H1 (cell line): Measurements from ENCODE around the gene RPAP3. TPM values are rescaled to one million over a fixed set of nuclear protein-coding genes. Genes with fewer than 3 reads are reported as not detected.

Source experiments
- CTCF ChIA-PET: fragments of 300-600 bp; sonication (Branson Sonifier 250); formaldehyde crosslinking; loops from one replicate; lab custom pipeline; 2021; ENCODE audit not compliant: partially characterized antibody; lab: Charles Lee
- POLR2A ChIA-PET: fragments of 300-600 bp; sonication (Branson Sonifier 250); formaldehyde crosslinking; loops from one replicate; lab custom pipeline; 2021; ENCODE audit warnings: inconsistent platforms; ENCODE audit not compliant: partially characterized antibody; lab: Charles Lee
- DNase-seq, 2 experiments: peaks; one replicate each; pipeline versions ENCODE4 v3.0.0 to v3.0.0-alpha.2; 2010 to 2022; ENCODE audit warnings: low spot score in 2 of 2, low read depth in 1 of 2, mixed read lengths in 1 of 2
- FAIRE-seq: peaks from 2 replicates; lab custom pipeline; 2011; peaks lifted over from hg19 to GRCh38; lab: Jason Lieb, UNC
- H2AFZ ChIP-seq: 2 replicates; pipeline ENCODE4 v1.8.1; 2012; ENCODE audit warnings: low read length, inconsistent platforms
- H2AK5ac ChIP-seq: 2 replicates; pipeline ENCODE4 v1.6.1; 2013; ENCODE audit warnings: low read depth, low read length
- H2BK120ac ChIP-seq: replicated peaks from 2 replicates; pipeline ENCODE3; 2013; ENCODE audit warnings: low read depth, low read length, inconsistent platforms
- H2BK12ac ChIP-seq: 2 replicates; pipeline ENCODE4 v1.6.1; 2013; ENCODE audit warnings: low read depth, low read length
- H2BK15ac ChIP-seq: 2 replicates; pipeline ENCODE4 v1.6.1; 2013; ENCODE audit warnings: low read length
- H2BK20ac ChIP-seq: 2 replicates; pipeline ENCODE4 v1.6.1; 2013; ENCODE audit warnings: low read length
- H2BK5ac ChIP-seq: 2 replicates; pipeline ENCODE4 v1.6.1; 2013; ENCODE audit warnings: low read depth, low read length
- H3K14ac ChIP-seq: 2 replicates; pipeline ENCODE4 v1.6.1; 2013; ENCODE audit warnings: inconsistent platforms; ENCODE audit not compliant: insufficient read length
- H3K18ac ChIP-seq: 2 replicates; pipeline ENCODE4 v1.6.1; 2013; ENCODE audit warnings: low read length; ENCODE audit errors: extremely low read depth
- H3K23ac ChIP-seq: 2 replicates; pipeline ENCODE4 v1.6.1; 2013; ENCODE audit warnings: inconsistent platforms; ENCODE audit not compliant: insufficient read length
- H3K23me2 ChIP-seq: 2 replicates; pipeline ENCODE4 v1.6.1; 2013; ENCODE audit warnings: low read depth, low read length
- H3K27ac ChIP-seq: 2 replicates; pipeline ENCODE4 v1.6.1; 2011; ENCODE audit warnings: low read depth, low read length, inconsistent platforms
- H3K27me3 ChIP-seq, 4 experiments: replicated peaks in 1 of 4; 1 replicate in 1 of 4; 2 replicates in 3 of 4; pipeline versions ENCODE4 v1.6.1 to v1.8.1; 2011 to 2013; ENCODE audit warnings: low read length in 3 of 4, mild to moderate bottlenecking in 3 of 4, inconsistent platforms in 2 of 4, mixed read lengths in 2 of 4, moderate library complexity in 1 of 4; ENCODE audit not compliant: control insufficient read depth in 3 of 4, insufficient read depth in 3 of 4; ENCODE audit errors: extremely low read depth in 1 of 4
- H3K36me3 ChIP-seq, 4 experiments: 2 replicates each; pipeline versions ENCODE4 v1.6.1 to v1.8.1; 2011 to 2013; ENCODE audit warnings: mild to moderate bottlenecking in 4 of 4, low read length in 3 of 4, moderate library complexity in 2 of 4, control low read depth in 1 of 4, inconsistent platforms in 1 of 4; ENCODE audit not compliant: insufficient read depth in 4 of 4, control insufficient read depth in 2 of 4
- H3K4ac ChIP-seq: replicated peaks from 2 replicates; pipeline ENCODE3; 2013; ENCODE audit warnings: low read length, low read depth, mixed read lengths, inconsistent platforms; ENCODE audit not compliant: insufficient read length
- H3K4me1 ChIP-seq, 4 experiments: replicated peaks in 1 of 4; 1 replicate in 1 of 4; 2 replicates in 3 of 4; pipeline versions ENCODE4 v1.6.1 to v1.8.1; 2011 to 2013; ENCODE audit warnings: low read length in 3 of 4, inconsistent platforms in 2 of 4, mixed read lengths in 1 of 4; ENCODE audit not compliant: insufficient read depth in 4 of 4, control insufficient read depth in 3 of 4
- H3K4me2 ChIP-seq, 2 experiments: 2 replicates each; pipeline versions ENCODE4 v1.6.1 to v1.8.1; 2011 to 2013; ENCODE audit warnings: low read depth in 2 of 2, low read length in 2 of 2, control low read depth in 1 of 2, inconsistent platforms in 1 of 2, mild to moderate bottlenecking in 1 of 2; ENCODE audit not compliant: insufficient read depth in 1 of 2
- H3K4me3 ChIP-seq, 4 experiments: fragments of 200-600, 300-600 bp in 1 of 4; sonication (generic), shearing (Covaris generic), sonication (Bioruptor Twin) in 1 of 4; 2 replicates each; pipeline versions ENCODE4 v1.5.1 to v1.8.1; 2011 to 2016; ENCODE audit warnings: low read length in 4 of 4, low read depth in 3 of 4, control low read depth in 2 of 4, inconsistent platforms in 2 of 4, mild to moderate bottlenecking in 2 of 4, mixed read lengths in 1 of 4, moderate library complexity in 1 of 4; ENCODE audit not compliant: insufficient read depth in 2 of 4; ENCODE audit errors: extremely low read depth in 1 of 4
- H3K56ac ChIP-seq: replicated peaks from 2 replicates; pipeline ENCODE3; 2013; ENCODE audit warnings: low read depth, mild to moderate bottlenecking, mixed read lengths, low read length, inconsistent platforms; ENCODE audit not compliant: insufficient read length
- H3K79me1 ChIP-seq: 2 replicates; pipeline ENCODE4 v1.6.1; 2013; ENCODE audit warnings: low read depth, low read length, control low read depth
- H3K79me2 ChIP-seq, 2 experiments: 2 replicates each; pipeline versions ENCODE4 v1.6.1 to v1.8.1; 2012 to 2013; ENCODE audit warnings: low read length in 2 of 2, mild to moderate bottlenecking in 2 of 2, inconsistent platforms in 1 of 2; ENCODE audit not compliant: insufficient read depth in 2 of 2, control insufficient read depth in 1 of 2
- H3K9ac ChIP-seq, 4 experiments: replicated peaks in 1 of 4; 1 replicate in 1 of 4; 2 replicates in 3 of 4; pipeline versions ENCODE4 v1.6.1 to v1.8.1; 2011 to 2013; ENCODE audit warnings: low read depth in 3 of 4, low read length in 3 of 4, control low read depth in 2 of 4, mild to moderate bottlenecking in 2 of 4, moderate library complexity in 2 of 4, inconsistent platforms in 1 of 4; ENCODE audit errors: extremely low read depth in 1 of 4
- H3K9me3 ChIP-seq, 2 experiments: 2 replicates each; pipeline versions ENCODE4 v1.6.1 to v1.8.1; 2012 to 2013; ENCODE audit warnings: mild to moderate bottlenecking in 2 of 2, moderate library complexity in 2 of 2, control low read depth in 1 of 2, inconsistent platforms in 1 of 2, low read depth in 1 of 2, low read length in 1 of 2, mixed read lengths in 1 of 2; ENCODE audit not compliant: insufficient read depth in 2 of 2
- H4K20me1 ChIP-seq, 2 experiments: replicated peaks in 1 of 2; 2 replicates each; pipeline versions ENCODE3 to v1.8.1; 2011 to 2013; ENCODE audit warnings: inconsistent platforms in 2 of 2, low read length in 2 of 2, mild to moderate bottlenecking in 1 of 2; ENCODE audit not compliant: insufficient read depth in 2 of 2, control insufficient read depth in 1 of 2
- H4K5ac ChIP-seq: 2 replicates; pipeline ENCODE4 v1.6.1; 2013; ENCODE audit warnings: low read length, low read depth, mixed read lengths, inconsistent platforms; ENCODE audit not compliant: insufficient read length
- H4K8ac ChIP-seq: 2 replicates; pipeline ENCODE4 v1.8.0; 2013; ENCODE audit warnings: mild to moderate bottlenecking, moderate library complexity, low read length, inconsistent platforms; ENCODE audit not compliant: insufficient read depth; ENCODE audit errors: extremely low read depth
- H4K91ac ChIP-seq: replicated peaks from 2 replicates; pipeline ENCODE3; 2013; ENCODE audit warnings: low read length, mixed read lengths, inconsistent platforms; ENCODE audit not compliant: insufficient read length
- CREB1 ChIP-seq: IDR thresholded peaks from 2 replicates; pipeline ENCODE4 v1.6.1; 2012; ENCODE audit warnings: inconsistent platforms
- RAD21 ChIP-seq, 2 experiments: IDR thresholded peaks in 1 of 2; conservative IDR thresholded peaks in 1 of 2; 2 replicates each; pipeline ENCODE4 v1.6.1; 2011; ENCODE audit warnings: low read depth in 2 of 2, low read length in 2 of 2, improper control_type of control experiment in 1 of 2, inconsistent platforms in 1 of 2, mild to moderate bottlenecking in 1 of 2, moderate library complexity in 1 of 2
- WGBS, 2 experiments: shearing (Covaris generic) in 1 of 2; methylation state at CpG; one replicate each; pipeline versions ENCODE4 v1.1.6 to v1.1.7; 2013 to 2015; ENCODE audit warnings: low lambda C conversion rate in 2 of 2, mixed read lengths in 2 of 2, inconsistent platforms in 1 of 2, low coverage in 1 of 2, missing lambda C conversion rate in 1 of 2; ENCODE audit not compliant: insufficient replicate concordance in 2 of 2, insufficient coverage in 1 of 2, insufficient read length in 1 of 2; ENCODE audit errors: extremely low coverage in 1 of 2, missing lambda C conversion rate in 1 of 2; 5-methylcytosine and 5-hydroxymethylcytosine counted together
- polyA plus RNA-seq, 7 experiments: library from polyadenylated mRNA; depleted of rRNA in 3 of 7; stranded (reverse) in 5 of 7; unstranded in 2 of 7; fragments of >200 nt in 5 of 7; fragments of 200-250 nt in 2 of 7; gene quantifications; 1 replicate in 5 of 7; 2 replicates in 1 of 7; 4 replicates in 1 of 7; pipeline versions ENCODE4 v1.2.1 to v1.2.3, GENCODE V29; 2011 to 2013; ENCODE audit warnings: missing spikeins in 2 of 7, mixed read lengths in 2 of 7
- total RNA-seq: library from RNA; stranded (reverse); fragmentation: NEBNext Ultra II Directional; extraction: Animal tissue kit (Norgen Biotek cat#: 25700); gene quantifications from 2 replicates; pipeline ENCODE4 v1.2.1, GENCODE V29; 2021
- TF ChIP-seq, protein P1 (sequence below): IDR thresholded peaks from 2 replicates; pipeline ENCODE4 v1.6.1; 2012; ENCODE audit warnings: low read length, inconsistent platforms
- TF ChIP-seq, protein P2 (sequence below), 3 experiments: IDR thresholded peaks; 1 replicate in 2 of 3; 2 replicates in 1 of 3; pipeline versions ENCODE4 v1.5.1 to v1.6.1; 2011; ENCODE audit warnings: low read length in 3 of 3, mild to moderate bottlenecking in 3 of 3, inconsistent platforms in 2 of 3, low read depth in 1 of 3, moderate library complexity in 1 of 3; ENCODE audit not compliant: insufficient read depth in 1 of 3; ENCODE audit errors: control extremely low read depth in 1 of 3

RPAP3 gene
- total and polyA plus RNA-seq, 2 of the 8 experiments (the other 6 are each of a cell fraction or from before 2014, with no cell fraction given) = 6.4 to 60.5 TPM

DNA sequence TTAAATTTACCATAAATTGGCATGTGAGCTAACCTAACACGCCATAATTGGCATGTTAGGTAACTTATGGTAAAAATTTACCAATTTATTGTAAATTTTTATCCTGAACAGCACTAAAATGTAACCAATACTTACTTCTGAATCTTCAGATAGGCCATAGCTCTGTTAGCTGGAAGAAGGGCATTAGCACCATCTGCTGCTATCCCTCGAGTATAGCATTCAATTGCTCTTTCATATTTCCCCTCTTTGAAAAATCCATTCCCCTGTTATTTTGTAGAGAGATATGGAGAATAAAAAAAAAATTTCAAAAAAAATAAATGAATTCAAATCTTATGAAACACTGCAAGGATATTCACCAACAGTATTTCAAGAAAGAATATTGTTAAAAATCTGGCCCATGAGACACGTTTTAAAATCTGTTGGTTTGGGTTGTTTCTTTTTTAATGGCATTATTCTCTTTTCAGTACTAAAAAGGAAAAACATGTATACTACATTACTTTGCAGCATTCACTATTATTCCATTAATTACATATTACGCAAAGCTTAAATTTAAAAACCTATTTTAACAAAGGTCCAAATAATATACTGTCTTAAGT lies 19.1 kb downstream of the RPAP3 start:
- Histone ChIP-seq H4K20me1 (no peaks in the 10 kb centered on the region), H3K4me2 (no peak overlapping the region), H3K4me3 (no peak overlapping the region), H3K79me1 (no peaks in the 10 kb centered on the region), H3K56ac (no peak overlapping the region), H3K14ac (no peak overlapping the region), H3K9me3 (no peaks in the 10 kb centered on the region), H2AFZ (no peak overlapping the region), H2BK20ac (no peak overlapping the region), H3K79me2 (no peaks in the 10 kb centered on the region), H3K4me1 (no peaks in the 10 kb centered on the region), H3K4ac (no peak overlapping the region), H2BK5ac (no peak overlapping the region), H2BK120ac (no peak overlapping the region), H3K18ac (no peak overlapping the region), H3K27ac (no peak overlapping the region), H4K8ac (no peak overlapping the region), H2BK15ac (no peak overlapping the region), H3K23me2 (no peaks in the 10 kb centered on the region), H3K23ac (no peak overlapping the region), H3K36me3 (peaks cover 0 to 15% (median 0%) of the 10 kb centered on the region in 4 experiments; a peak in 5 of 8 replicates), H2AK5ac (no peak overlapping the region), H3K9ac (no peak overlapping the region), H3K27me3 (no peaks in the 10 kb centered on the region), H2BK12ac (no peak overlapping the region), H4K91ac (no peak overlapping the region), H4K5ac (no peak overlapping the region)
- FAIRE-seq (no peak), DNase-seq (no peak)
- WGBS, 2 experiments = 80 to 100% methylated on average over 1 to 4 of the region's 4 CpGs
- ChIA-PET CTCF (interaction anchor here (0.6 to 4.8 kb wide), 14 partner anchors 12 to 1538 kb away, joined by 3 to 59 read pairs (median 4); partner anchors contain the start of gene ASB8), POLR2A (interaction anchor here (0.5 kb wide), 1 partner anchor 95 kb away, joined by 3 read pairs; no protein-coding TSS in a partner anchor)
- TF ChIP-seq, protein P1, sequence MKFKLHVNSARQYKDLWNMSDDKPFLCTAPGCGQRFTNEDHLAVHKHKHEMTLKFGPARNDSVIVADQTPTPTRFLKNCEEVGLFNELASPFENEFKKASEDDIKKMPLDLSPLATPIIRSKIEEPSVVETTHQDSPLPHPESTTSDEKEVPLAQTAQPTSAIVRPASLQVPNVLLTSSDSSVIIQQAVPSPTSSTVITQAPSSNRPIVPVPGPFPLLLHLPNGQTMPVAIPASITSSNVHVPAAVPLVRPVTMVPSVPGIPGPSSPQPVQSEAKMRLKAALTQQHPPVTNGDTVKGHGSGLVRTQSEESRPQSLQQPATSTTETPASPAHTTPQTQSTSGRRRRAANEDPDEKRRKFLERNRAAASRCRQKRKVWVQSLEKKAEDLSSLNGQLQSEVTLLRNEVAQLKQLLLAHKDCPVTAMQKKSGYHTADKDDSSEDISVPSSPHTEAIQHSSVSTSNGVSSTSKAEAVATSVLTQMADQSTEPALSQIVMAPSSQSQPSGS = no peak
- TF ChIP-seq CREB1 (no peak), RAD21 (IDR thresholded peaks at IDR 0.05 in 1 of 2, conservative IDR thresholded peaks at IDR 0.05 in 1 of 2; ENCODE audit: low read depth in 2 of 2, low read length in 2 of 2) (peak; percentile 77 to 83)
- TF ChIP-seq, protein P2, sequence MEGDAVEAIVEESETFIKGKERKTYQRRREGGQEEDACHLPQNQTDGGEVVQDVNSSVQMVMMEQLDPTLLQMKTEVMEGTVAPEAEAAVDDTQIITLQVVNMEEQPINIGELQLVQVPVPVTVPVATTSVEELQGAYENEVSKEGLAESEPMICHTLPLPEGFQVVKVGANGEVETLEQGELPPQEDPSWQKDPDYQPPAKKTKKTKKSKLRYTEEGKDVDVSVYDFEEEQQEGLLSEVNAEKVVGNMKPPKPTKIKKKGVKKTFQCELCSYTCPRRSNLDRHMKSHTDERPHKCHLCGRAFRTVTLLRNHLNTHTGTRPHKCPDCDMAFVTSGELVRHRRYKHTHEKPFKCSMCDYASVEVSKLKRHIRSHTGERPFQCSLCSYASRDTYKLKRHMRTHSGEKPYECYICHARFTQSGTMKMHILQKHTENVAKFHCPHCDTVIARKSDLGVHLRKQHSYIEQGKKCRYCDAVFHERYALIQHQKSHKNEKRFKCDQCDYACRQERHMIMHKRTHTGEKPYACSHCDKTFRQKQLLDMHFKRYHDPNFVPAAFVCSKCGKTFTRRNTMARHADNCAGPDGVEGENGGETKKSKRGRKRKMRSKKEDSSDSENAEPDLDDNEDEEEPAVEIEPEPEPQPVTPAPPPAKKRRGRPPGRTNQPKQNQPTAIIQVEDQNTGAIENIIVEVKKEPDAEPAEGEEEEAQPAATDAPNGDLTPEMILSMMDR (IDR thresholded peaks at IDR 0.05; ENCODE audit: control extremely low read depth in 1 of 3, insufficient read depth in 1 of 3, low read depth in 1 of 3, low read length in 3 of 3) = peak in 2 of 3 experiments; percentile 49 to 54; a peak in 3 of 4 replicates
